GM19025 (cell line): Measurements from ENCODE around the gene C2orf78.
"Not testable (repeated sequence)": the region's sequence is repeated elsewhere in the genome, so short reads cannot be mapped to it uniquely, and the experiment has no call there.

Experiments
- ATAC-seq: cut with Tn5 transposase; IDR thresholded peaks from one replicate; pipeline ENCODE4 v1.9.1; 2021; ENCODE audit warnings: mild to moderate bottlenecking, low read depth, moderate library complexity; ENCODE audit not compliant: unreplicated experiment

C2orf78 gene, protein sequence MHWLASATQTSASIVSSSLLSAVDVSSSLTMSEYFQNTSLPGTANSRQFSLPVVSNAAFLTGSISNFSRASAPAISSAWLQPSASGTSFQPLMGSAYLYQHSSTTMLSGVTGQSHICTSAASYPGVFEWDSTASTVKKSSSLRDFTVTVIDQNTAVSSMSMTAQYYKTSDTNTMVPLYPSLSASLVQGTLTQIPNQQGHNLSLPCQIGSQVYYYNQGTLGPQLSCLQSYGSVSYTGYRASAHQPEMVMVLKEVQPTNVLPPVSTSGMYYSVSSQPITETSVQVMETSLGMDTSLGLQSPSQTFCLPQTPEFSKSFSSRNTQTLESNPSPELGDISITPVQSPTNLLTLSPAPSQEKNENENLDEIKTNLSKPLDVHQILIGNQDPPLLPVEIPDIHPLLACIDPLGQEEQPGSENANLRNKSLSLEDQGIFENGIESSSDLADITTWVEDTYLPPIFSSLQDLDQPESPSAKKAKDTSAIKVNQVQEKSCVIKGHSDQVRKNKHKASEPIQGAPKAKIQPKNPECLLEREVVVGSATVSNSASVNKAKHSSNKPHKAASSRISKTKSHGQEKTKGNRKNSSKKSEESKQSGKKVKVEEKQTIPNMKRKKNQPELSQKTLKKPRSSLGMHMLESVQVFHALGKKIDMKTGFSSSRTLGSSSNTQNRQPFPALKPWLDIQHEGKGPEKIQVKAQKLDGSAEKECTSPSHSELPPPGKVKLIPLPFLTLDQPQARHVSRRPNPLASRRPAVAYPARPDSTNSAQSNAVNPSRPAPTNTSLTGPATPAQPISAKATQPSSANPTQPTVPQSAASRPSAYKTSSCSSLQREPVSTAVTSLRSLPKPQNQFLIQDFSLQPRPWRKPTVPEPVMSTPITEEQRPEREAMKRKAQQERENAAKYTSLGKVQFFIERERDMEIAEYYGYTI

DNA sequence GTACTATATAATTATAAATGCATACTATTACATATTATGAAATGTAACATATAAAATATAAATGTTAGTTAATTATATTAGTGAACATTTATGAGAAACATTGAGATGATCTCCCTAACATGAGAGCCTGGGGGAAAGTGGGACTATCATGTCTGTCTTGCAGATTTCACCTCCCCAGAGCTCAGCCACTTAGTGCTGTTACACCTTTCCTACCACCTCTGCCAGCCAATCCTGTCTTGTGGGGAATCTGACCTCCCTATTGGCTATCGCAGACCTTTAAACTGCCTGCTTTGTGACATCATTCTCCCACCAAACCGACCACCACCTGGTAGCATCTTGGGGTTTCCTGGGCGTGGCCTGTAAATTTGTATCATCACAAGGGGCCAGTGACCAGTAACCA lies at the start of gene C2orf78:
Gene C2orf78, plus strand, starts transcription at position 301 of the 400 bp plus-strand sequence. CDS start 127 bp downstream, outside the sequence.
- ATAC-seq = not testable (repeated sequence)

DNA sequence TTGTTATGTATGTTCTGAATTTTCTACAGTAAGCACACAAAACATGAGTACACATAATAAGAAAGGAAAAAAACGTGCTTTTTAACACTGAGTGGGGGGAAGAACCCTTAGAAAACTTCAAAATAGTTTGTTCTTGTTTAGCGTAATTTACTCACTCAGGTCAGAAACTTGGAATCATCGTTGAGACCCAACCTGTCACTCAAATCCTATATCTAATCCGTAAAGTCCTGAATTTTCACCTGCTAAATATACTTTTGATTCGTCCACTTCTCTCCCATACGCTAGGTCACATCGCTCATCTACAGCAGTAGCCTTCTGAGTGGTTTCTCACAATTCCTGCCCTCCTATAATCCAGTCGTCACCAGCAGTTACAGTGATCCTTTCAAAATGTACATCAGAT lies 47.6 kb upstream of the C2orf78 start:
- ATAC-seq = no peak

GRCh38 chr2:73736855-73737779 lies 46.9 kb upstream of the C2orf78 start, which contains the start of gene TPRKB:
Gene TPRKB (minus strand): TSS chr2:73737345. CDS start chr2:73734569, 2,776 bp downstream.
- ATAC-seq = peak; percentile 97

DNA sequence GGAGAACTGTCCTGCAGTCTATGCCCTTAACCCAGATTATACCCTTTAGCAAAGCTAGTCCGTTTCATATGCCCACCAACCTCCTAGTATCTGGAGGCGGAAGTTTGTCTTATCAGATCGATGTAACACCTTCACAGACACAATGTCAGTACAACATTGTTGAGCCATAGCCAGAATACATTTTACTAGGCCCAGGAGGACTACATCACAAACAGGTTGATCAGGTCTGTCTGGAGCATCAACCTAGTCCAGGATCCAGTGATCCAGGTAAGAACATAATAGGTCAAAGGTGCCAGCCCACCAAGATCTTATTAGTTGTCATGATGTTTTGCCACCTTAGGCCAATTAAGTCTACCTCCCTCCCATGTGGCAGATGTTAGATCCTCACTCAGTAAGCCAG lies 44.9 kb upstream of the C2orf78 start:
- no peak for ATAC-seq

DNA sequence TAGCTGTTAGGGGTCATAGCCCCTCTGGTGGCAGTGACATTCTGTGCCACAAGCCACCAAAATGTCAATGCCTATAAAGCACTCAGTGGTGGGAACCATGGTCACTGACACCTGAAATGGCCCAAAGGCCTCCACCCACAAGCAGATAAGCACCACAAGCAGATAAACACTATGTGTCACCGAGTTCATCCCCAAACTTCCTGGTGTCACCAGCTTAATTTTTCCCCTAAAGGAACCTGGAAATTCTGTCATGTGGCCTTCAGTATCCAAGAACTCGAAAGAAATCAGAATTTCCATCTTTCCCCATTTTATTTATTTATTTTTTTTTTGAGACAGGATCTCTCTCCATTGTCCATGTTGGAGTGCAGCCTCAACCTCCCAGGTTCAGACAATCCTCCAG lies 43.2 kb upstream of the C2orf78 start:
- ATAC-seq = no peak

GRCh38 chr2:73746015-73746876 lies 37.7 kb upstream of the C2orf78 start:
- ATAC-seq = no peak

DNA sequence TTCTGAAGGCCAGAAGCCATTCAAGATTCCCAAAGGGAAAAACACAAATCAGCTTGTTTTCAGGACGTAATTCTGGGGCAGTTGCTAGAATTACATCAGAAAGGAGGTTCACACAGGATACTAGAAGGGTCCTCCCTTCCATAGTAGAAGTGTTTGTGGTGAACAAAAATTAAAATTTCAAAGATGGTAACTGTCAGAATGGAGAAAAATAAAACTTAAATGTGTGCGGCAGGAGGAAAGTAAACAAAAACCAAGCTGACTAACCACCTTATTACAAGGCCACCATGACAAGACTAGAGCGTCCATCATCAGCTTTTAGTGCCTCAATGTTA lies 37.1 kb upstream of the C2orf78 start:
- no peak for ATAC-seq

GRCh38 chr2:73749314-73749713 lies 34.7 kb upstream of the C2orf78 start:
- ATAC-seq = no peak

GRCh38 chr2:73754332-73754731 lies 29.7 kb upstream of the C2orf78 start:
- not testable (repeated sequence) for ATAC-seq

- no peak for ATAC-seq
Observed at GRCh38 chr2:73759285-73759764, 24.7 kb upstream of the C2orf78 start.

DNA sequence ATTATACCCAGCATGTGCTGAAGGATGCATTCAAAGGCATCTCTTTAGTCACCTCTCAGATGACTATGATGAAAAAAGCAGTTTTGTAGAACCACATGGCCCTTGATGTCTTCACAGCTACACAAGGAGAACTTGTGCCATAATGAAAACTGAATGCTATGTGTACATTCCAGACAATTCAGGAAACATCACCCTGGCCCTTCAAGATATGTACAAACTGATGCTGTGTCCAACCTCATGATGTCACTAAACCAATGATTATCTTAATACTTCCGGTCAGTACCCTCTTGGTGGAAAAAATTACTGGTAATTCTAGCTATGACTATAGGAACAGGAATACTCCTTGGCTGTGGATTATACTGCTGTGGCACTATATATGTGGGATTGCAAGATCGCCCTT lies 24.1 kb upstream of the C2orf78 start:
- no peak for ATAC-seq

DNA sequence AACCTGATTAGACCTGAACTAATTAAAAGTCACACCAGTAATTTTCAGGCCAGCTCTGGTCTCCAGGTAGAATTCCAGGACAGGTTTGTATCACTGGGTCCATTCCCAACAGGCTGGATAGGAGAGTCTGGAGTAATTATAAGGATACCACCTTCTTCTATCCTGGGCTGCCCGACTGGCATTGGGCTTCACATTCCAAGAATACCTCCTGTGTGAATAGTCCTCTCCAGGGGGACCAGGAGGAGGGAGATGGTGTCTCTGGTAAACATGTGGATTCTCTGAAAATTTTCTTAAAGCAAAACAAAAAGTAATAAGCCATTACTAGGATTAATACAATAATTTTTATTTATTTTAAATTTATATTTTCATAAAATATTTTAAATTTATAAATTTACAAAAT lies 21.4 kb upstream of the C2orf78 start:
- no peak for ATAC-seq

- ATAC-seq = no peak
Observed at GRCh38 chr2:73764945-73765344, 19.0 kb upstream of the C2orf78 start.

DNA sequence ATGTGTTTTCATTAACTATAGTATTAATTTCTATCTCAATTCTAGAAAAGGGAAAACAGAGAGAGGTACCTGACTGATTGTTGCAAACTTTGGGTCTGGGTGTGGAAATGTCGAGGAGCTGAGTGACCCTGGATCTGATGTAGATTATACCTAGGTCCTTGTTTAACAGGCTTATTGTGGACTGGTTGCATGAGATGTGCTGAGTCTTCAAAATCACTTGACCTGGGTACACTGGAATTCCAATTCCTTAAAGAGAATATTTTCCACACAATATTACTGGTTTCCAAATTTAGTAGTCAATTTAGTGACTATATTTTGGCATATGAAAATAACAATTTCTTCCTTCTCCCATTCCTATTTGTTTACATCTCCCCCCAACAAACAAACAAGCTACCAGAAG lies 17.6 kb upstream of the C2orf78 start:
- ATAC-seq = no peak

- ATAC-seq = no peak
Observed at GRCh38 chr2:73766994-73767393, 17.0 kb upstream of the C2orf78 start.

DNA sequence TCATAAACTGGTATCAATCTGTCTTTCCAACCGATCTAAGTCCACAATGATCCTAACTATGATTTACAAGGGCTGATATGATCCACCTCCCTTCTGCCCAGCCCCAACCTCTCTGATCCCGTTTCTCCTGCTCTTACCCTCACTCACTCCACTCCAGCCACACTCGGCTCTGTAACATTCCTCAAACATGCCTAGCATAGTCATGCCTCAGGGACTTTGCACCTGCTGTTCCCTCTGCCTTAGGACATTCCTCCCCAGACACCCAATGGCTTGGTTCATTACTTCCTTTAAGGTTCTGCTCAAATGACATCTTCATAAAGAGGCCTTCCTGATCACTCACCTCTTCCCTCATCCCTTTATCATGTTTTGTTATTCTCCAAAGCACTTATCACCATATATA lies 13.3 kb upstream of the C2orf78 start:
- no peak for ATAC-seq

DNA sequence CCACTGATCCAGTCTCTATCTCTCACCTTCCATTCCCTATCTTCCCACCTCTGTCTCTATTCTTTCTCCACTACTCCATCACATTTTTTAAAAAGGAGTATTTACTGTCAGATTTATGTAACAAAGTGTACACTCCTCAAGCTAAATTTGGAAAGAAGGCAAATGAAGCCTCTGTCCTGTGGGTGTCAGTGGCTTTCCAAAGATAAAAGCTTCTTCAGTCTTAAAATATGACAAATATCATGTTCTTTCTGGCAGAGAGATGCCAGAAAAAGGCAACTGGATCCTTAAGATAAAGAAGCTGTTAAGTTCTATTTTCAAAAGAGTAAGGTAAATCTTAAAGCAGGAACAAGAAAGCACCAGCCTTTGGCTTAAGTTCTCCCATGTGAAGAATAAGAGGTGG lies 11.2 kb upstream of the C2orf78 start:
- ATAC-seq = no peak

DNA sequence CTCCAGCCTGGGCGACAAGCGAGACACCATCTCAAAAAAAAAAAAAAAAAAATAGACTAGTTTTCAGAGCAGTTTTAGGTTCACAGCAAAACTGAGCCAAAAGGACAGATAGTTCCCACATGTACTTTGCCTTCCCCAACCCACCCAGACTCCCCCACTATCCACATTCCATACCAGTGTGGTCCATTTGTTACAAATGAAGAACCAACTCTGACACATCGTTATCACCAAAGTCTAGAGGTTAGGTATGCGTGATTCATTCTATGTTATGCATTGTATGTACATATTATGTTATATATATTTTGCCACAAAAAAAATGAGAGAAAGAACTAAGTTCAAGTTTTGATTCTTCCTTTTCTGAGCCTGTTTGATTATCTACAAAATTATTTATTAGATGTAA lies 7.6 kb upstream of the C2orf78 start:
- no peak for ATAC-seq

DNA sequence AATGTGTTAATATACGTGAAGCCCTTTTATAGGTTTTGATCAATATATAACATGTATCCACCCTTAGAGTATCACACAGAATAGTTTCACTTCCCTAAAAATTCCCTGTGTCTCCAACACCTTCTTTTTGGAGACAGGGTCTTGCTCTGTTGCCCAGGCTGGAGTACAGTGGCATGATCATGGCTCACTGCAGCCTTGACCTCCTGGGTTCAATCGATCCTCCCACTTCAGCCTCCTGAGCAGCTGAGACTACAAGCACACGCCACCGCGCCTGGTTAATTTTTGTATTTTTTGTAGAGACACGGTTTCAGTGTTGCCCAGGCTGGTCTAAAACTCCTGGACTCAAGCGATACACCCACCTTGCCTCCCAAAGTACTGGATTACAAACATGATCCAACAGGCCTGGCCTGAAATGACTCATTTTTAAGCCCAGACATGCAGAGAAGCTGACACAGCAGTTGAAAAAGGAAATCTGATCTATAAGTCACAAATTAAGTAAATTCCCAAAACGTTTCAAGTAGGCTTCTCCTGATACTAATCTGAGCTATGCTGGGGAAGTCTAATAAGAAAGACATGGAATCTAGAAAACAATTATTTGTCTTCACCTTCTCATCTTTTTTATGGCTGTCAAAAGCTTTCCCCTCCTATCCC lies 7.0 kb upstream of the C2orf78 start:
- no peak for ATAC-seq
